ENCODE measurements around the gene HSD17B12.

The HSD17B12 gene

DNA sequence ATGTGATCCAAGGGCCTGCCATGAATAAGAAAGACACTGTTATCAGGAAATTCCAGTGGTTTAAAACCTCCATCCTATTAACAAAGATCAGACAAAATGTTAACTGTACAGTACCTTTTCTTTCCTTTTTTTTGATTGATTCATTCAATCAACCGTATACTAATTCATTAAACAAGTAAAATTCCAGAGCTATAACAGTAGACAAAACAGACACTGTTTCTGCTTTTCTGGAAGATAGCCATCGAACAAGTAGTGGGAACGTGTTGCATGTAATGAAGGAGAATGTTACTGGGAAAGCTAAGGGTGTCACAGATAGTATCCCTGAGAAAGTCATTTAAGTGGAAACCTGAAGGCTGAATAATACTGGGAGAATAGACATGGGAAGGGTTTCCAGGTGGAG, 126.4 kb downstream of the HSD17B12 start:
- no peak for DNase-seq (ENCODE audit: low read depth)

DNA sequence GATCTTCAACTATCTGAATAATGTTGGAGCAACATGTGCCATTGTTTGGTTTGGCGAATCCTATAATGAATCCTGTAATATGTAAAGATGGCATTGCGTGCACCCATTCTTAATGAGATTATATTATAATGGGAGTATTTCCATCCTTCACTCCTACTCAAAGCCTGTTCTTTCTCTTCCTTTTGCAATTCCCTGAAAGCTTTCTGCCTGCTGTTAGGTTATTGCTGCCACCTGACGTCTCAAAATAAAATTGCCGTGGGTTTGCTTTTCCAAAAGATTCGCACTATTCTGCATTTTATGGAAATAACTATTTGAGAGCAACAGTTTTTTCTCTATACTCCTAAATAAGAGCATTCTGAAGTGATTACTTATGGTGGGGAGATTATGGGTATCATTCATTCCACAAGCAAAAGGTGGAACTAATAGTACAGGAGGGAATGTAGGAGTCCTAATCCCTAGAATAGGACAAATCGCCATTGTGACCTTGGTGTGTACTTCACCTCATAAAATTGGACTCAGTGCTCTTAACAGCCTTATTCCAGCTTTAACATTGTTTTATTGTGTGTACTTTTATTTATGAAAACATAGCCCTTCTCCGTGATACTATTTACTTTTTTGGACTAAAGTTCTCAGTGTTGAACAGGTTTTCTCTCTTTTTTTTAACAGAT, 130.5 kb downstream of the HSD17B12 start:
- DNase-seq (ENCODE audit: low read depth), result no peak

GRCh38 chr11:43812471-43812870, 131.9 kb downstream of the HSD17B12 start:
- DNase-seq (ENCODE audit: low read depth), result no peak

DNA sequence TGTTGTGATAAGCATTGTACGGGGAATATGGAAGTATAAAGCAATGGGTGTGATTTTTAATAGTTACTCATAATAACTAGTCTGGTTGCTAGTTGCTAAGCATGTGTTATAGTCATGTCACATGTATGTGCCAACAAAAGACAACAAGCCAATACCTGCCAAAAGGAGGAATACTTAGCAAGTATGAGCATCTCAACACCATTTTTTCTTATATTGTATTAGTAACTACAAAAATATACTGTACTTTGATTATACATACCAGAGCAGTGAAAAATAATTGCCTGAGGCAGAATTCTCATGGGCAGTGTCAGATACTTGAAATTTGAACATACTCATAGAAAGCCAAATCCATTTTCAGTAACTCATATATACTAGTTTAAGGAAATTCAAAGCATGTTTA, 137.7 kb downstream of the HSD17B12 start:
- no peak for DNase-seq (ENCODE audit: low read depth)

DNA sequence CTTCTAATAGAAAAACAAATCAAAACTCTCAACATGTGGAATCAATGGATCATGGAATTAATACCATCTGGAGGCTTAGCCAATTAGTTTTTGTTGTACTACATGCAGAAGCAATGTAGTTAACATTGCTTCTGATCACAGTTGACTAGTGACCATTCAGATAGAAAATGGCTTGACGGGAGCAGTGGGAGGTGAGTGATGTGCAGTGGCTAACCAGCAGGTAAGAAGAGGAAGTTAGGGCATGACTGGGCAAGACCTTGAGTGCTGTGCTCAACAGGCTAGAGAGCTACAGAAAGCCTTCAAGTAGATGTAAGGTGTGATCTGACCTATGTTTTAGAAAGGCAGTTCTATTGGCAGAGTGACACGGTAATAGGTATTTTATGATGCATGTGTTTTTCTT, 139.4 kb downstream of the HSD17B12 start:
- no peak for DNase-seq (ENCODE audit: low read depth)

- DNase-seq (ENCODE audit: low read depth), result no peak
Observed at GRCh38 chr11:43823316-43823715, 142.8 kb downstream of the HSD17B12 start.

- no peak for DNase-seq (ENCODE audit: low read depth)
Observed at GRCh38 chr11:43823851-43824250, 143.3 kb downstream of the HSD17B12 start.

GRCh38 chr11:43825217-43825816, 144.8 kb downstream of the HSD17B12 start:
- DNase-seq (ENCODE audit: low read depth), result no peak

DNA sequence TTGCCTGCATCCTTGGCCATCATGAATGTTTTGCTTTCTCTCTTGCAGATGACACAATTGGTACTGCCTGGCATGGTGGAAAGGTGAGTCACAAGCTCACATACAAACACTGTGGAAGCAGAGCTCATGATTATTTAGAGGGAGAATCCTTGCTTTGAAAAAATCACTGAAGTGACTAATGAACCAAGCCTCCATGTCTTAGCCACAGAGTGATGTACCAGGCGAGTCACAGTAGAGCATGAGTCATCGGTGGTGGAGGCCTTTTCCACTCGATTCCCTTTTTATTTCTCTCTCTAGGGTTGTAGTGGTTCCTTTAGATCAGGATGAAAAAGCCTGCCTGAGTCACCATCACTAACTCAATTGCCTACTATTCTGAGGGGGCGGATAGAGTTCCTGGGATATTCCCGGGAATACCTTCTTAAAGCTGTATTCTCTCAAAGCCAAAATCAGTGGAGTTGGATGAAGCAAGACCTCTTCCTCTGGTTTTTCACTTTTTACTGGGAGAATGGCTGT, 150.4 kb downstream of the HSD17B12 start:
- DNase-seq (ENCODE audit: low read depth), result peak; percentile 13

GRCh38 chr11:43832536-43832935, 152.0 kb downstream of the HSD17B12 start:
- no peak for DNase-seq (ENCODE audit: low read depth)

DNA sequence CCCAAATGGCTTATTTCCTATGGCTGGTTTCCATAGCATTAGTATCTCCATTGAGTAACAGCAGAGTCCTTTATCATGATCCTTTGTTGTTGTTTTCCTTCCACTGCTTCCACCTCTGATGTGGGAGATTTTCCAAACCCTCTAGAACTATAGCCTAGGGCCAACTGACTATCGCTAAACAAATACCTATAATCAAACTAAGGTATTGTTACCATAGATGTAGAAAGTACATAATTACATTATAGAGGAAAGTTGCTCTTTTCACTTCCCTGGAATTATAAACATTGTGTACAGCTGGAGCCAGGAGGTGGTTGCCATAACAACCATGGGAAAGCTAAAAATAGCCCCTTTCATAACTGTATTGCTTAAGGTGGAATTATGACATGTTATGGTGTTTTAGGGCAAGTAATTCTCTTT, 153.1 kb downstream of the HSD17B12 start:
- DNase-seq (ENCODE audit: low read depth), result no peak

DNA sequence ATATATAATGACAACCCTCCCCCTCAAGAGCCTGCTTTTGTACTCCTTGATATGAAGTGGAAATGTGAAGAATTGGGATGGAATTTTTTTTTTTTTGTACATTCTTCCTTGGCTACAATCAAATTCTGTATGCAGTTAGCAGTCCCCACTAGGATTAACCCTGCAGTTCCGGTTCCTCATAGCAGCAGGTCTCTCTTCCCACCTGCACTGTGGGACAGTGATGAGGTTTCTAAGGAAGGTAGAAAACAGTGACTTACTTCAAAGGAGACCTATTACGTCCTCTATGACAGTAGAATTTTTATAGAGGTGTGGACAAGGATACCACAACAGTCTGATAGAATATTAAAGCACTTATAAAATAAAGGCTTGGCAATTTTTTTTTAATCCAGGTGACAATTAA, 153.7 kb downstream of the HSD17B12 start:
- DNase-seq (ENCODE audit: low read depth), result no peak

DNA sequence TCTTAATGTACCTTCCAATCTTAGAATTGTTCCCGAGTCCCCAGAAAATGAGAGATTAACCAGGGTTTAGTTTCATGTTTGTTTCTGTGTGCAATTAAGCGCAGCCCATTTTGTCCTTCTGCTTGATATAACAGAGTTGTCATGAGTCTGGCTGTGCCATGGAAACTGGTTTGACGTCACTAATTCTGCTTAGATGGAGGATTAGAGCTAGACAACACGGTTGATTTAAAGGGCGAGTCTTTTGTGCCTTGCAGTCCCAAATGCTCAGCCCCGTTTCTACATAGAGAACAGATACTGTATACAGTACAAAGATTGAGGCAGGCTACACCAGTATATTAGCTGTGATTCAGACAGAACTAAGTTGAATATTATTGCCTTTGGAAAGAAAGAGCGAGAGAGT, 154.6 kb downstream of the HSD17B12 start:
- DNase-seq (ENCODE audit: low read depth), result no peak

- DNase-seq (ENCODE audit: low read depth), result no peak
Observed at GRCh38 chr11:43837879-43838278, 157.3 kb downstream of the HSD17B12 start.

DNA sequence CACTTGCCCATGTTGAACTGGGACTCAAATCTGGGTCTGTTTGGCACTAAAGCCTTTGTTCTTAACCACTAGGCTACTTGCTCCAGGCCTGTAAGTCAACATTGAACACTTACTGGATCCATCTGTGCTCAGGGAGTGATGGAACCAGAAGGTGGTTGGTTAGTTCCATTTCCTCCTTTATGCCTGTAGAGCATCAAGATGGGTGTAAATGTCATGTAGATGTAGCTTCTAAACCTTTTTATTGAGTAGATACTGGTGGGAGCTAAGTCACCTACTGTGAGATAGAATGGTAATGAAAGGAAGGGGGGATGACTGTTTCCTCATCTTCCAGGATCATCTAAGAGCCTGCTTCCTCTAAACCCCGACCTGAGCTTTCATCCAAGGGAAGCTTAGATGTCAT, 161.5 kb downstream of the HSD17B12 start:
- no peak for DNase-seq (ENCODE audit: low read depth)

GRCh38 chr11:43845816-43846215, 165.3 kb downstream of the HSD17B12 start:
- no peak for DNase-seq (ENCODE audit: low read depth)

DNA sequence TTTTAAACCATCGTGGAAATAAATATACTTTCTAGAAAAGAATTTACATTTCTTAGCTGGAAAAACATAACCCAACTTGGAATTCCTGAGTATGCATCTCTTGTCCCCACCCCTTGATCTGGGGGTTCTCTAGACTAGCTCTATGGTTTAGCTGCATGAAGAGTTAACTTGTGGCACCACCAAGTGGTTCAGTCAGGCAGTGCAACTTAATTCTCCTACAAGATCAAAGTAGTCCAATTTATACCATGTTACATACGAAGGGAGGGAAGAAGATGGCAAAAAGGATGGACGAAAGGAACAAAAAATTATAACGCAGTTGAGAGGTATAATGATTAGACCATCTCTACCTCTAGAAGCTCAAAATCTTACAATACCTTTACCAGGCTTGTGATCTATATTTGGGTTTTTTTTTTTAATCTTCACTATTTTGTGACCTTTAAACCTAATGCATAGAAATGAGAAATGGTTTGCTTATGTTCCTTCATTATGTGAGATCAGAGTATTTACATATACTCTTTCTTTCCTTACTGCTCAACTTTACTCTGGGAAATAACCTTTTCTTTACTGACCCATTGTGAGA, 171.6 kb downstream of the HSD17B12 start:
- peak; percentile 38 for DNase-seq (ENCODE audit: low read depth)

DNA sequence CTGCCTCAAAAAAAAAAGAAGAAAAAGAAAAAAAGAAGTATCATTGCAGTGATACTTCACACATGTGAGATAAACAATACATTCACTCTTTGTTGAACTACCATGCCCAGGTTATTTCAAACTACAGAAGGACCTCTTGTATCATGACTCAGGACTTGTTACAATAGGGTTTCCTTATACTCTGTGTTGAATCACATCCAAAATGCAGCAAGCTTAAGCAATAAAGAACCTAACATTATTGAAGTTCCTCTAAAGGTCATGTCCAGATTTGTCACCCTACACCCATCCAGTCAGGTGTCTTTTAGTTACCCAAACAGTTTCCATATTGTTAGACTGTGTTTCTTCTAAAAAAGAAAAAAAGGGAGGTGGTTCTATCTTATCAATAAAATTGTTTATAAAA, 173.2 kb downstream of the HSD17B12 start:
- no peak for DNase-seq (ENCODE audit: low read depth)

DNA sequence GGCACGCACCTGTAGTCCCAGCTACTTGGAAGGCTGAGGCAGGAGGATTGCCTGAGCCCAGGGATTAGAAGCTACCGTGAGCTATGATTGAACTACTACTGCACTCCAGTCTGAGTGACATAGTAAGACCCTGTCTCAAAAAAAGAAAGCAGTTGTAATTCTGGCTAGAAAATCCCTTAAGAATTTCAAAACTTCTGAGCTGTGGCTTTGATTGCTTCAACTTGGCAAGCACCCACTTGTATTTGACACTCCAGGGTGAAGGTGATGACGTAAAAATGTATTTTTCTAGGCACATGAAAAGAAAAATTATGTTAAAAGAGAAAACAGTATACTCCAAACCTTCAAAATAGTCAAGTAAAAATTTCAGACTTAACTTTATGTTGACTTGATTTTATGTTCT, 176.5 kb downstream of the HSD17B12 start:
- no peak for DNase-seq (ENCODE audit: low read depth)

- DNase-seq (ENCODE audit: low read depth), result no peak
Observed at GRCh38 chr11:43861141-43861540, 180.6 kb downstream of the HSD17B12 start.

- DNase-seq (ENCODE audit: low read depth), result no peak
Observed at GRCh38 chr11:43866520-43866919, 186.0 kb downstream of the HSD17B12 start.

- DNase-seq (ENCODE audit: low read depth), result no peak
Observed at GRCh38 chr11:43866969-43867368, 186.4 kb downstream of the HSD17B12 start.

GRCh38 chr11:43868852-43869567, 188.5 kb downstream of the HSD17B12 start:
- no peak for DNase-seq (ENCODE audit: low read depth)

Data from stimulated activated CD8-positive, alpha-beta memory T cell treated with anti-CD3 and anti-CD28 coated beads, Interleukin-7, amount 100 ng/mL, for 24 hours (primary cell).